ENCODE results near the gene KCNIP4. TPM values are rescaled to one million over a fixed set of nuclear protein-coding genes. Genes with fewer than 3 reads are reported as not detected.

The KCNIP4 gene
- polyA plus RNA-seq, 3 donors: 0.09 to 0.25 TPM; not detected in 1

- Histone ChIP-seq H3K79me2 (ENCODE audit: insufficient read depth, low read length) (no peaks in the 10 kb centered on the region), H3K9ac (ENCODE audit: insufficient read depth, low read length, poor library complexity, severe bottlenecking) (no peak overlapping the region), H3K27me3 (ENCODE audit: control insufficient read depth in 2 of 2, insufficient read depth in 2 of 2, low read length in 2 of 2) (no peaks in the 10 kb centered on the region), H2AFZ (ENCODE audit: insufficient read depth, low read depth, low read length, poor library complexity, severe bottlenecking) (no peak overlapping the region), H3K27ac (ENCODE audit: low read depth in 1 of 2, low read length in 2 of 2) (no peak overlapping the region), H4K20me1 (ENCODE audit: insufficient read depth, low read length) (no peaks in the 10 kb centered on the region), H3K36me3 (replicated peaks in 1 of 2; ENCODE audit: control insufficient read depth in 1 of 2, insufficient read depth in 2 of 2, low read length in 2 of 2) (no peaks in the 10 kb centered on the region), H3K4me2 (replicated peaks; ENCODE audit: extremely low read depth, low read length, poor library complexity, severe bottlenecking) (no peak overlapping the region), H3K4me1 (ENCODE audit: control insufficient read depth in 1 of 2, insufficient read depth in 2 of 2, low read length in 2 of 2) (no peaks in the 10 kb centered on the region), H3K4me3 (replicated peaks in 1 of 3; ENCODE audit: low read depth in 2 of 3, low read length in 3 of 3) (no peak overlapping the region), H3K9me3 (replicated peaks in 1 of 2; ENCODE audit: control insufficient read depth in 1 of 2, insufficient read depth in 1 of 2, low read length in 2 of 2) (peaks cover 0 to 4% of the 10 kb centered on the region in 2 donors)
- no peaks in the 10 kb centered on the region for H3K4me1 Mint-ChIP-seq
- TF ChIP-seq CTCF (IDR thresholded peaks at IDR 0.05): no peak
- intact Hi-C loops (cut with micrococcal nuclease): no loop called here
- 50% methylated on average over 2 of the region's 4 CpGs for WGBS (ENCODE audit: insufficient coverage)
- no peak overlapping the region for H3K4me3 Mint-ChIP-seq
- H3K27me3 Mint-ChIP-seq (ENCODE audit: low read depth in 3 of 3): no peaks in the 10 kb centered on the region
- no peaks in the 10 kb centered on the region for H3K36me3 Mint-ChIP-seq
- DNase-seq: no peak
- peaks cover 0 to 12% (median 6%) of the 10 kb centered on the region in 7 donors for H3K9me3 Mint-ChIP-seq
- no peak overlapping the region for H3K27ac Mint-ChIP-seq
Observed at GRCh38 chr4:20844311-20844710, 1104.3 kb downstream of the KCNIP4 start.

GRCh38 chr4:20840648-20841190 lies 1107.9 kb downstream of the KCNIP4 start:
- Histone ChIP-seq H2AFZ (ENCODE audit: insufficient read depth, low read depth, low read length, poor library complexity, severe bottlenecking) (no peak overlapping the region), H4K20me1 (ENCODE audit: insufficient read depth, low read length) (no peaks in the 10 kb centered on the region), H3K9me3 (replicated peaks in 1 of 2; ENCODE audit: control insufficient read depth in 1 of 2, insufficient read depth in 1 of 2, low read length in 2 of 2) (peaks cover 0 to 4% of the 10 kb centered on the region in 2 donors), H3K36me3 (replicated peaks in 1 of 2; ENCODE audit: control insufficient read depth in 1 of 2, insufficient read depth in 2 of 2, low read length in 2 of 2) (no peaks in the 10 kb centered on the region), H3K27me3 (ENCODE audit: control insufficient read depth in 2 of 2, insufficient read depth in 2 of 2, low read length in 2 of 2) (no peaks in the 10 kb centered on the region), H3K9ac (ENCODE audit: insufficient read depth, low read length, poor library complexity, severe bottlenecking) (no peak overlapping the region), H3K4me1 (ENCODE audit: control insufficient read depth in 1 of 2, insufficient read depth in 2 of 2, low read length in 2 of 2) (no peaks in the 10 kb centered on the region), H3K4me3 (replicated peaks in 1 of 3; ENCODE audit: low read depth in 2 of 3, low read length in 3 of 3) (no peak overlapping the region), H3K4me2 (replicated peaks; ENCODE audit: extremely low read depth, low read length, poor library complexity, severe bottlenecking) (no peak overlapping the region), H3K27ac (ENCODE audit: low read depth in 1 of 2, low read length in 2 of 2) (no peak overlapping the region), H3K79me2 (ENCODE audit: insufficient read depth, low read length) (no peaks in the 10 kb centered on the region)
- Mint-ChIP-seq H3K27me3 (ENCODE audit: low read depth in 3 of 3) (no peaks in the 10 kb centered on the region), H3K4me1 (no peaks in the 10 kb centered on the region), H3K9me3 (peaks cover 0 to 12% (median 5%) of the 10 kb centered on the region in 7 donors), H3K4me3 (no peak overlapping the region), H3K36me3 (no peaks in the 10 kb centered on the region), H3K27ac (no peak overlapping the region)
- TF ChIP-seq CTCF (IDR thresholded peaks at IDR 0.05): no peak
- WGBS (ENCODE audit: insufficient coverage): no CpG with 5 or more reads among the region's 5 CpGs
- DNase-seq: no peak
- intact Hi-C loops (cut with micrococcal nuclease): no loop called here

Data from CD14-positive monocyte (primary cell).